ENCODE results near the gene GALNTL6. TPM values are rescaled to one million over a fixed set of nuclear protein-coding genes. Genes with fewer than 3 reads are reported as not detected.
"Not testable (repeated sequence)": the region's sequence is repeated elsewhere in the genome, so short reads cannot be mapped to it uniquely, and the experiment has no call there.

The GALNTL6 gene
- polyA plus RNA-seq, 3 donors = 0.85 to 3.4 (median 0.98) TPM

- no peak for DNase-seq (ENCODE audit: low read depth in 3 of 3, low spot score in 2 of 3)
Observed at GRCh38 chr4:172836661-172837060, 1023.5 kb downstream of the GALNTL6 start.

DNA sequence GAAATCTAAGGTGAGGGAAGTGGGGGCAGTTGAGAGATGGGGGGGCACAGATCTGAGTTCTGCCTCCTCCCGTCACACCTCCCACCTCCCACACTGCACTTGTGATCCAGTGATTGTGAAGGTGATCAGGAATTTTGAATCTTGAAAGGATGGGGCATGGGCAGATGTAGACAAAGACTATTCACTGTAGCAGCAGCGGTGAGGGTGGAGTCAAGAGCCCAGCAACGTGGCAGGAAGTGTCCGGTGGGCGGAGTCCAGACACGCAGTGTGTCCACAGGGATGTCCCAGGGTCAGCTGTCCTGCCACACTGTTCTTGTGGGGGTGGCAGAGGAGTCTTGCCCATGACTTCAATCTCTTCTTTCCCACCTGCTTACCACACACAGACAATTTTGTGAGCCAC lies 1024.9 kb downstream of the GALNTL6 start:
- DNase-seq (ENCODE audit: low read depth in 3 of 3, low spot score in 2 of 3) = no peak

DNA sequence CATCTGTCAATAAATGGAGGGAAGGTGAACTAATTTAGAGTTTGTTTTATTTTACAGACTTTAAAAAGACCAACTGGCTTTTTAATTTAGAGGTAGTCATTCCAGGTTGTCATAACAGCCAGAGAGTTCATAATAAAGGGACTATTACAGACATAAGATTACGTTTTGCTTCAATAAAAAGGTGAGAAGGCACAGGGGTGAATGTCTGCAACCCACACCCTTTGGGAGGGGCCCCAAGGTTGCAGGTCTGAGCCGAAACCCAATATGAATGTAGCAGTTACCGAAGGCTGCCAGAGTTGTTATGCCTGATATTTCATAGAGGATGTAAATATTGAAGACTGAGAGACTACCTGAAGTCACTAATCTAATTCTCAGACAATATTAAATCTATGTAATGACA lies 1025.7 kb downstream of the GALNTL6 start:
- DNase-seq (ENCODE audit: low read depth in 3 of 3, low spot score in 2 of 3) = no peak

- DNase-seq (ENCODE audit: low read depth in 3 of 3, low spot score in 2 of 3) = no peak
Observed at GRCh38 chr4:172842779-172843178, 1029.6 kb downstream of the GALNTL6 start.

DNA sequence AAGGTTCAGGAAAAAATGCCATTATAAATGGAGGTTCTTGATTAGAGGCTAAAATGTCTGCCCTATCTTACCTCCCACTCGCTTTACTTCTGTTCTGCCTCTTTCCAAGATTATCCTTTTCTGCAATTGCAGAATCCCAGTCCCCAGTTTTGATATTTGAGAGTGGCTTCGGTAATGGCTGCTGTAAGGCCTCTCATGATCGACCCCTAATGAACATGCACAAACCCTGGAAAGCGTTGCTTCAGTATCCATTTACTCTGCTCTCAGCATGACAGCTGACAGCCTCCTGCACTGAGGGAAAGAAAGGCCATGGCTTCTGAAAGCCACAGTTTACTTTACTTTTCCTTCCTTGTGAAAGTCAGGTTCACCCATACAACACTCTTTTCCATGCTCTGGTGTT lies 1030.0 kb downstream of the GALNTL6 start:
- DNase-seq (ENCODE audit: low read depth in 3 of 3, low spot score in 2 of 3) = no peak

DNA sequence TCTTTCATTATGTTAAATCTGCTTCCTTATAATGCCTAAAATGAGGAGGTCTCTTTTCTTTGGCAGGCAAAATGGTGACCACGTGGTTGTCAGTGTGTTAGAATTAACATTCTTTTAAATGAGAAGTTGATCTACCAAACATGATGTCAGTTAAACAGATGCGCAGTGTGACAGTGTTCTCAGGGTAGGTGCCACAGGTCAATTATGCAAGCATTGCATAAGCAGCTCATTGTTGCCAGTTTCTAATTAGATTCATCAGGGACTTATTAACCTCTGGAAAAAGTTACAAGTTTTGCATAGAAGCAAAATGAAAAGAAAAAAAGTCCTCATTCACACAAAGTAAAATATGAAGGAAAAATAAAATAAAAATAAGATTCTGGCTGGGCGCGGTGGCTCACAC lies 1031.4 kb downstream of the GALNTL6 start:
- DNase-seq (ENCODE audit: low read depth in 3 of 3, low spot score in 2 of 3) = no peak

DNA sequence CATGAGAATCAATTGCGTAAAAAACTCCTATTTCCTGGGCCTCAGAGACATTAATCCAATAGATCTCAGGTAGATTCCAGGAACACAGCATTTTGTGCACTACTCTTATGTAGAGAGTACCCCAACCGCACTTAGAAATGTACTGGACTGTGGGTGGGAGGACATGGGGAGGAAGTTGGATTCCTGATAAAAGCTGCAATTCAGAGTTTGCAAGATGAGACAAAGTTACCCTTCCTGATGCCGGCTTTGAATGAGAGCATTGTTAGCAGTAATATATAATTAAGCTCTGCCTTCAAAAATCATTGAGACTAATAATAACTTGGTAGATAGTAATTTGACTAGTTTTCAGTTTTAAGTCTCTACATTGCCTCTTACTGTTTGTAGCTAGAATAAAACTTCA lies 1032.1 kb downstream of the GALNTL6 start:
- DNase-seq (ENCODE audit: low read depth in 3 of 3, low spot score in 2 of 3) = no peak

DNA sequence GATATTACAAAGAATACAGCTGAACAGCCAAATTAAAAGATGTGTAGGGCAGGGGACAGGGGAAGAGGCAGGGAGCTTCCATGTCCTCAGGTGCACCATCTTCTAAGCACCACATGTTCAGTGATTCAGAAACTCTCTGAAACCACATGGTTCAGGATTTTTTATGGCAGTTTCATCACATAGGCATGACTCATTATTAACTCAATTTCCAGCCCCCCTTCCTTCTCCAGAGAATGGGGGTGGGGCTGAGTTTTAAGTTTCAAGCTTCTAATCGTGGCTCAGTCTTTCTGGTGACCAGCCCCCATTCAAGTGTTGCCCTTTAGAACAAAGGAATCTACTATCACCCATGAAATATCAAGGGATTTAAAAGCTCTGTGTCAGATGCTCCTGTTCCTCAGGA lies 1037.6 kb downstream of the GALNTL6 start:
- DNase-seq (ENCODE audit: low read depth in 3 of 3, low spot score in 2 of 3) = no peak

- no peak for DNase-seq (ENCODE audit: low read depth in 3 of 3, low spot score in 2 of 3)
Observed at GRCh38 chr4:172851534-172851933, 1038.3 kb downstream of the GALNTL6 start.

- no peak for DNase-seq (ENCODE audit: low read depth in 3 of 3, low spot score in 2 of 3)
Observed at GRCh38 chr4:172857026-172857425, 1043.8 kb downstream of the GALNTL6 start.

- no peak for DNase-seq (ENCODE audit: low read depth in 3 of 3, low spot score in 2 of 3)
Observed at GRCh38 chr4:172858731-172859230, 1045.6 kb downstream of the GALNTL6 start.

DNA sequence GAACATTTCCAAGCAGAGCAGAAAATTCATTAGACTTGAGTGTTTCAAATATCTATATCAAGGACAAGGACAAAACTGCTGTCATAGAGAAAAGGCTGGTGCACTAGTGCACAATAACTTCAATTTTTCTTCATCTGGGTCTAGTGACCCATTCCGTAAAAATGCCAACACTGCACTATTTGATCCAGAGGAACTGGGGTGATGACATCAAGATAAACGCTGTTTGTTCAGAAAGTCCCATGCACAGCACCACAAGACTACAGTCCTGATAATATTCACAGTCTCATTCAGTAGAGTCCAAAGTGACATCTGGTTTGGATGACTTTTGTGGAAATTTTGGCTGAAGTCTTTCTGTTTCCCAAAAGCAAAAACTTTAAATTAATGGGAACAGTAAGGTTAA lies 1051.9 kb downstream of the GALNTL6 start:
- no peak for DNase-seq (ENCODE audit: low read depth in 3 of 3, low spot score in 2 of 3)

GRCh38 chr4:172865531-172866127 lies 1052.4 kb downstream of the GALNTL6 start:
- no peak for DNase-seq (ENCODE audit: low read depth in 3 of 3, low spot score in 2 of 3)

- DNase-seq (ENCODE audit: low read depth in 3 of 3, low spot score in 2 of 3) = no peak
Observed at GRCh38 chr4:172866421-172866820, 1053.2 kb downstream of the GALNTL6 start.

- DNase-seq (ENCODE audit: low read depth in 3 of 3, low spot score in 2 of 3) = no peak
Observed at GRCh38 chr4:172867835-172868234, 1054.6 kb downstream of the GALNTL6 start.

GRCh38 chr4:172868271-172868670 lies 1055.1 kb downstream of the GALNTL6 start:
- DNase-seq (ENCODE audit: low read depth in 3 of 3, low spot score in 2 of 3) = no peak

DNA sequence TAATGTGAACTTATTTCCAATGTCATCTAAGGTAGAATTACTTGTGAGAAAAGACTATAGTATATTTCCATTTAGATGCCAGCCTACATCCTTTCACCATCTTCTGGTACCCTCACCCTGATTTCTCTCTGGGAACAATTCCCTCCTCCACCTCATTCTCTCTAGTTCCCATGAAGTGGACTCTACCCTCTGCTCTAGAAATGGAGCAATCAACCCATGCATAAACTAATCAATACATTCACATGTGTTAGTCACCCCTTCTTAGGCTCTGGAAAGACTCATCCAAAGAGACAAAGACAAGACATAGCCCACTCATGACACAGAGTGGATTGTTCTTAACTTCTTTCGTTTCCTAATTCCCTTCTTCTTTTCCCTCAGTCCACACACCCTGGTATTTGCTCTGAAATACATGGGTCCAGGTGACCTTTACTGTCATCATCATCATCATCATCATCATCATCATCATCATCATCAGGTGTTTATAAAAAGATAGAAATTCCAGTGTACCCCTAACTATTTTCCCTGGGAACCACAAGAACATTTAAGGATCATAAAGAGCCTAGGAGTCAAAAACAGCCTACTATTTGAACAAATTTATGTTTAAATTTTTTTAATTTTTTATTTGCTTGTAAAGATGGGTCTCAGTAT lies 1056.5 kb downstream of the GALNTL6 start:
- DNase-seq (ENCODE audit: low read depth in 3 of 3, low spot score in 2 of 3) = no peak

DNA sequence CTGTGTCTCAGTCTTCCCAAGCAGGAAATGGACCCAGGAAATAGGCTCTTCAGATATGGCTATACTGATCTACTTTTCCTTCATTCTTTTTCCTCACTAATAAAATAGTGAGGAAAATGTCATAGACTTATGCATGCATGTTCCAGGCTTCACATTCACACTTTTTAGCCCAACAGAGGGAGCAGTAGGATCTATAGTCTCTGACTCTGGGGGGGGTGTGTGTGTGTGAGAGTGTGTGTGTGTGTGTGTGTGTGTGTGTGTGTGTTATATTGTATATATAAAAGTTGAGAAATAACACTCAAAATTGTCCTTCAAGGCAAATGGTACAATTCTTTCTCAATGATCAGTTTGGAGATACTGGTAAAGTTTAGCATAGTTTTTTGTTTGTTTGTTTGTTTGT lies 1058.2 kb downstream of the GALNTL6 start:
- no peak for DNase-seq (ENCODE audit: low read depth in 3 of 3, low spot score in 2 of 3)

DNA sequence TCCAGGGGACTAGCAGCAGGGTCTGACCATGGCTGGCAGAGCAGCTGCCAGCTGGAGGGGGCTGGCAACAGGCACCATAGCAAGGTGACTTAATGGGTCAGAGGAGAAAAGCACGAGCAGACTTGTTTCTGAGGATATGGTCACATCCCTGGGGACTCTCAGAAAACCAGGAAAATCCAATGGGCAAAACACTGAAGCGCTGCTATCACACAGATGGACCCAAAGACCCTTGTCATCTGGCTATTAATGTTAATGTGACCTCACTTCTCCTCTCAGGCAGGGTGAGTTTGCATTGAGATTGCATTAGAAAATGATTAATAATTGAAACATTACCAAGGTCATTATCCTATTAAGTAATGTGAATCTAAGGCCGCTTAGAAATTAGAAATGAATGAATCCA lies 1061.7 kb downstream of the GALNTL6 start:
- no peak for DNase-seq (ENCODE audit: low read depth in 3 of 3, low spot score in 2 of 3)

DNA sequence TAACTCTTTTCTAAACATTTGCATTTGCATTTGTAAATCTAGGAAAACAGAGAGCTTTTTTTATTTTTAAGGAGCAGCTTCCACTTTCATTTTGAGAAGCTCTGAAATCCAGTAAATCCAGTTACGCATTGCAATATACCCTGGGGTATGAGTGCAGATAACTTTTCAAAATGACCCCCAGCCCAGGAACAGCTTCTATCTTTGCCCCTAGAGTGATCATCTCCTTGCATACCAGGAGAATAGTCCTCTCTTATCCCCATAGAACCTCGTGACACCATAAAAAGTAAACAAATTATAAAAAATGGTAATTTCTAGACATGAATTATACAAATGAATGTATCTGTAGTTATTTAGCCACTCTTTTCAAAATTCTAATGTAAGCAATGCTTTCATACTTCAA lies 1063.2 kb downstream of the GALNTL6 start:
- DNase-seq (ENCODE audit: low read depth in 3 of 3, low spot score in 2 of 3) = no peak

DNA sequence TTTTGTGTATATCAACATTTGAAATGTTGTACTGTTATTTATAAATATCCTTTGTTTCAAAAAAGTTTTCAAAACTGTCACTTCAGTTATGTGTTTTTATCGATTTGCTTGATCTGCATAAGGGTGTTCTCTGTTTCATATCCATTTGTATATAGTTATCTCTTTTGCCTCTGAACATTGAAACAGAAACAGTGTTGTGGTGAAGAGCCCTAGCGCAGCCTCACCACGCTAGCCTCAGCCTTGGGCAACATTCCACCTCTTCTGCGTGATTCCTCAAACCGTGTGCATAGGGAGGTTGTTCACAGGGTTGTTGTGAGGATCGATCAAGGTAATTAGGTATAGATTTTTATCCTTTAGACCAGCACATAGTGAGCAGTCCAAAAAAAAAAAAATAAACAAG lies 1068.4 kb downstream of the GALNTL6 start:
- no peak for DNase-seq (ENCODE audit: low read depth in 3 of 3, low spot score in 2 of 3)

DNA sequence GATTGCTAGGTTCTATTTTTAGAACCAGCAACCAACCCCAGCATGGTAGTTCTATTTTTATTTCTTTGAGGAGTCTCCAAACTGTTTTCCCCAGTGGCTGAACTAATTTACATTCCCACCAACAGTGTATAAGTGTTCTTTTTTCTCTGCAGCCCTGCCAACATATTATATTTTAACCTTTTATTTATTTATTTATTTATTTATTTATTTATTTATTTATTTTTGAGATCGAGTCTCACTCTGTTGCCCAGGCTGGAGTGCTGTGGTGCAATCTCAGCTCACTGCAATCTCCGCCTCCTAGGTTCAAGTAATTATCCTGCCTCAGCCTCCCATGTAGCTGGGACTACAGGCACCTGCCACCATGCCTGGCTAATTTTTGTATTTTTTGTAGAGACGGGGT lies 1074.2 kb downstream of the GALNTL6 start:
- DNase-seq (ENCODE audit: low read depth in 3 of 3, low spot score in 2 of 3) = not testable (repeated sequence)

DNA sequence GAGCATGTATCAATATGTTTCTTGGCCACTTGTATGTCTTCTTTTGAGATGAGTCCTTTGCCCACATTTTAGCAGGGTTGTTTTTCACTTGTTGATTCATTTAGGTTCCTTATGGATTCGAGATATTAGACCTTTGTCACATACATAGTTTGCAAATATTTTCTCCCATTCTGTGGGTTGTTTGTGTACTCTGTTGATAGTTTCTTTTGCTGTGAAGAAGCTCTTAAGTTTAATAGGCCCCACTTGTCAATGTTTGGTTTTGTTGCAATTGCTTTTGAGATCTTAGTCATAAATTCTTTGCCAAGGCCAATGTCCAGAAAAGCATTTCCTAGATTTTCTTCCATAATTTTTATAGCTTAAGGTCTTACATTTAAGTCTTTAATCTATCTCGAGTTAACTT lies 1074.8 kb downstream of the GALNTL6 start:
- DNase-seq (ENCODE audit: low read depth in 3 of 3, low spot score in 2 of 3) = no peak

Measured in right renal cortex interstitium (tissue), 3 donors.